Neural progenitor cell (in vitro differentiated cells): ENCODE results near the gene ROBO2.

Experiments used
- CTCF ChIP-seq: fragments of 200-600 bp; sonication (generic); IDR thresholded peaks from 2 replicates; pipeline ENCODE4 v1.5.1; 2017; ENCODE audit warnings: antibody characterized with exemption, mild to moderate bottlenecking
- EZH2 ChIP-seq: fragments of 200-600 bp; sonication (generic); IDR thresholded peaks from 2 replicates; pipeline ENCODE4 v1.6.1; 2017; ENCODE audit warnings: antibody characterized with exemption, mild to moderate bottlenecking, moderate library complexity
- EZH2phosphoT487 ChIP-seq: fragments of 200-600 bp; sonication (generic); IDR thresholded peaks from 2 replicates; pipeline ENCODE4 v1.6.1; 2017; ENCODE audit warnings: antibody characterized with exemption

- TF ChIP-seq CTCF, result no peak
- TF ChIP-seq EZH2, result no peak
- no peak for TF ChIP-seq EZH2phosphoT487
Measured at GRCh38 chr3:77134769-77135168, 94.9 kb downstream of the ROBO2 start.
